Aorta (tissue), 5 donors: ENCODE data around the gene CPA5. TPM values are rescaled to one million over a fixed set of nuclear protein-coding genes. Genes with fewer than 3 reads are reported as not detected.
A peak's percentile ranks its signal among the peaks of the same experiment; 100 is the strongest.
"Not testable (repeated sequence)": the region's sequence is repeated elsewhere in the genome, so short reads cannot be mapped to it uniquely, and the experiment has no call there.

Experiments used
- ATAC-seq: fragments of 200-7000 bp; cut with Tn5 transposase; one replicate; pipeline ENCODE4 v1.9.1; 2022; ENCODE audit warnings: moderate library complexity; ENCODE audit not compliant: low FRiP score
- DNase-seq, 2 donors: peaks; one replicate each; pipeline ENCODE4 v3.0.0-alpha.2; 2020
- H3K27ac ChIP-seq, 2 donors: one replicate each; pipeline ENCODE4 v1.5.1; 2013; ENCODE audit warnings: low read length in 2 of 2, mild to moderate bottlenecking in 2 of 2, moderate library complexity in 2 of 2, control low read depth in 1 of 2, inconsistent platforms in 1 of 2, low read depth in 1 of 2
- H3K27me3 ChIP-seq, 2 donors: one replicate each; pipeline ENCODE4 v1.6.1; 2013; ENCODE audit warnings: control low read depth in 1 of 2, low read length in 1 of 2, mild to moderate bottlenecking in 1 of 2, moderate library complexity in 1 of 2; ENCODE audit not compliant: insufficient read depth in 2 of 2, control insufficient read depth in 1 of 2
- H3K36me3 ChIP-seq, 2 donors: one replicate each; pipeline ENCODE4 v1.6.1; 2013; ENCODE audit warnings: control low read depth in 1 of 2, low read length in 1 of 2, mild to moderate bottlenecking in 1 of 2; ENCODE audit not compliant: insufficient read depth in 2 of 2, control insufficient read depth in 1 of 2
- H3K4me1 ChIP-seq, 2 donors: one replicate each; pipeline ENCODE4 v1.6.1; 2013; ENCODE audit warnings: low read length in 2 of 2, control low read depth in 1 of 2, mild to moderate bottlenecking in 1 of 2, moderate library complexity in 1 of 2; ENCODE audit not compliant: insufficient read depth in 2 of 2, control insufficient read depth in 1 of 2
- H3K4me3 ChIP-seq, 2 donors: one replicate each; pipeline ENCODE4 v1.5.1; 2013; ENCODE audit warnings: low read length in 2 of 2, control low read depth in 1 of 2, mild to moderate bottlenecking in 1 of 2
- H3K9me3 ChIP-seq: one replicate; pipeline ENCODE4 v1.6.1; 2013; ENCODE audit warnings: mild to moderate bottlenecking, low read length; ENCODE audit not compliant: control insufficient read depth
- WGBS, 2 donors: extraction: QIAGEN DNeasy Blood & Tissue Kit; methylation state at CpG; one replicate each; pipeline ENCODE4 v1.1.7; 2013; 5-methylcytosine and 5-hydroxymethylcytosine counted together
- intact Hi-C, 2 donors: fragments of 100-400 bp; cut with DNase I; formaldehyde crosslinking; loops; one replicate each; pipeline versions ENCODE4 v1.14.2 to v1.15.0; 2022
- polyA plus RNA-seq, 2 donors: library from polyadenylated mRNA; stranded (reverse); fragments of 200-250 nt; gene quantifications; one replicate each; pipeline ENCODE4 v1.2.3, GENCODE V29; 2013
- total RNA-seq, 2 donors: library from RNA; stranded (reverse); fragmentation: NEBNext Ultra II Directional; extraction: Animal tissue kit (Norgen Biotek cat#: 25700); gene quantifications; one replicate each; pipeline ENCODE4 v1.2.1, GENCODE V29; 2021
- donor health status: healthy with polysubstance abuse.
- donor health status: Bipolar disorder and iron deficiency.
- donor health status: DM: no; HTN: no; CAD: no.
- donor health status: DM: no; HTN: no; CAD: no.
- donor health status: DM: yes; HTN: yes; CAD: no.

The CPA5 gene
- total and polyA plus RNA-seq, 4 donors, result not detected

GRCh38 chr7:130367836-130368746, 23.5 kb downstream of the CPA5 start:
- Histone ChIP-seq H3K27me3 (no peaks in the 10 kb centered on the region), H3K27ac (no peak overlapping the region), H3K4me1 (no peaks in the 10 kb centered on the region), H3K4me3 (no peak overlapping the region), H3K36me3 (no peaks in the 10 kb centered on the region), H3K9me3 (no peaks in the 10 kb centered on the region)
- no peak for ATAC-seq
- no peak for DNase-seq
- WGBS, 2 donors, result 86 to 93% methylated on average over 19 of the region's 19 CpGs
- intact Hi-C loops, result no loop called here

DNA sequence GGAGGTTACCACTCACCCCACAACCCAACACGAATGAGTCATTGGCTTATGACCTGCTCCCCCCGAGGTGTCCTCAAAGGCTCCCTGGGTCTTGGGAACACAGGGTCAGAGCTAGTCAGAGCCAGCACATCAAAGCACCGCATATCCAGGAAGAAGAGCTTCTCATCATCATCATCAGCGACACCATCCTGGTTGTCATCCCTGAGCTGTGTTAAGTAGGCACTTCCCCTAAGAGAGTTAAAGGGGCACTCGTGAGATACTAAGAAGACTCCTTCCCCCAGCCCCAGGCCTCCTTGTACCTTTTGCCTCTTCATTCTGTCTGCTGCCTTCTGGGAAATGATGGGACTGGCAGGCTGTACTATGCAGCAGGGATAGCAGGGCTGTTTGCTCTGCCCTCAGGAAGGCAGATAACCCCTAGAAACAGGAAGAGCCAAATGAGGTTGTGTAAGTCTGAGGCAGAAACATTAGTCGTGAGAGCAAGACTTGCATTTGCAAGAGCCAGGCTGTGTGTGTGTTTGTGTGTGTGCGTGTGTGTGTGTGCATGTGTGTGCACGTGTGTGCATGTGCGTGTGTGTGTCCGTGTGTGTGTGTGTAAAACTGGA, 24.6 kb downstream of the CPA5 start:
- Histone ChIP-seq H3K4me3 (no peak overlapping the region), H3K4me1 (no peaks in the 10 kb centered on the region), H3K36me3 (no peaks in the 10 kb centered on the region), H3K9me3 (no peaks in the 10 kb centered on the region), H3K27me3 (no peaks in the 10 kb centered on the region), H3K27ac (no peak overlapping the region)
- intact Hi-C loops, result no loop called here
- DNase-seq, result peak in 1 of 2 donors; percentile 71
- WGBS, 2 donors, result 34% methylated on average over 10 of the region's 10 CpGs
- no peak for ATAC-seq

GRCh38 chr7:130369831-130370550, 25.4 kb downstream of the CPA5 start:
- intact Hi-C loops, result no loop called here
- no peaks in the 10 kb centered on the region for H3K4me1 ChIP-seq
- no peaks in the 10 kb centered on the region for H3K36me3 ChIP-seq
- DNase-seq (no peak), ATAC-seq (no peak)
- WGBS, 2 donors, result 15 to 19% methylated on average over 3 of the region's 3 CpGs
- H3K27me3 ChIP-seq, result no peaks in the 10 kb centered on the region
- no peak overlapping the region for H3K4me3 ChIP-seq
- H3K9me3 ChIP-seq, result no peaks in the 10 kb centered on the region
- H3K27ac ChIP-seq, result no peak overlapping the region

DNA sequence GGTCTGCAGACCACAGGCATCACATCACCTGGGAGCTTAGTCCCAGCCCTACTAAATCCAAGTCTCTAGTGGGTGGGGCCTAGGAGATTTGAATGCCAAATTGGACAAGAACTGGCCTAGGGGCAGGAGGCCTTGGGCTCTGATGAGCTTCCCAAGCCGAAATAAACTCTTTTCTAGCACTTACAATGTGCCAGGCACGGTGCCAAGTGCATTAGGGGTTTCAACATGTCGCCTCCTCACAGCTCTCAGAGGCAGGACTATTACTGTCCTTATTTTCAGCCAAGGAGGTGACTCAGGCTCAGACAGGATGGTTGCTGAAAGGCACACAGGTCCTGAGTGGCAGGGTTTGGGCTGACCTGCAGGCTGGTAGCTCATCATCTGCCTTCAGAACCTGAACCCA, 26.4 kb downstream of the CPA5 start:
- H3K36me3 ChIP-seq, result no peaks in the 10 kb centered on the region
- WGBS, 2 donors, result 36 to 44% methylated on average over 3 of the region's 3 CpGs
- DNase-seq (peak; percentile 74 to 88), ATAC-seq (no peak)
- no peaks in the 10 kb centered on the region for H3K9me3 ChIP-seq
- intact Hi-C loops, result no loop called here
- no peaks in the 10 kb centered on the region for H3K27me3 ChIP-seq
- no peak overlapping the region for H3K4me3 ChIP-seq
- peak overlapping the region; percentile 15 to 34 for H3K27ac ChIP-seq
- H3K4me1 ChIP-seq, result no peaks in the 10 kb centered on the region

DNA sequence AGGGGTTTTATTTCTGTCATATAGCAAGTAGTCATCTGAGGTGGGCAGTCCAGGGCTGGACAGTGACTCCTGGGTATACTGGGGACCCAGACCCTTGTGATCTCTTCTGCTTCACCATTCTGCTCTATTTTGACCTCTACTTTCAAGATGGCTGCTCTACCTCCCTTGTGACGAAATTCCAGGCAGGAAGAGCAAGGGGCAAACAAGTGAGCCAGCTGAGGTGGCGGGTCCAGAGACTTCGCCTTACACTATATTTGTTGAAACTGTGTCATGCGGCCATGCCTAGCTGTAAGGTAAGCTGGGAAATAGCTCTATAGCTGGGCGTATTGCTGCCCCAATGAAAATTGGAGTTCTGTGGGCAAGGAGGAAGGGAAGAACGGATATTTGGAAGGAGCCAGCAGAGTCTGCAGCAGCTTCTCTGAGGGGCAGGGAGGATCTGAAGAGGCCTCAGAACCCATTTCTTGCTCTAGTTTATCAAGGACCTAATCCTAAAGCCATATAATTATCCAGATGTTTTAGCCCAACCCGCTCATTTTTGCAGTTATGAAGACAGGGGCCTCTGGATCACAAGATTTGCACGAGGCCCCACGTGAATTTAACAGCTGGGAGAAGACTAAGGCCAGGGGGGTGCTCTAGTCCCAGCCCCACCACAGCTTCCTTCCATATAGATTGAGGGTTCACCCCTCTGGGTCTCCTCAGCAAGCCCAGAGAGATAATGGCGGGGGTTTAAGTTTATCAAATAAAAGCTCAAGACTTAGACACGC, 28.0 kb downstream of the CPA5 start:
- H3K9me3 ChIP-seq, result no peaks in the 10 kb centered on the region
- WGBS, 2 donors, result 74 to 76% methylated on average over 11 of the region's 11 CpGs
- H3K27ac ChIP-seq, result peak overlapping the region; percentile 87 to 100
- DNase-seq (no peak), ATAC-seq (no peak)
- H3K27me3 ChIP-seq, result no peaks in the 10 kb centered on the region
- H3K36me3 ChIP-seq, result no peaks in the 10 kb centered on the region
- intact Hi-C loops, result no loop called here
- H3K4me3 ChIP-seq, result no peak overlapping the region
- no peaks in the 10 kb centered on the region for H3K4me1 ChIP-seq

DNA sequence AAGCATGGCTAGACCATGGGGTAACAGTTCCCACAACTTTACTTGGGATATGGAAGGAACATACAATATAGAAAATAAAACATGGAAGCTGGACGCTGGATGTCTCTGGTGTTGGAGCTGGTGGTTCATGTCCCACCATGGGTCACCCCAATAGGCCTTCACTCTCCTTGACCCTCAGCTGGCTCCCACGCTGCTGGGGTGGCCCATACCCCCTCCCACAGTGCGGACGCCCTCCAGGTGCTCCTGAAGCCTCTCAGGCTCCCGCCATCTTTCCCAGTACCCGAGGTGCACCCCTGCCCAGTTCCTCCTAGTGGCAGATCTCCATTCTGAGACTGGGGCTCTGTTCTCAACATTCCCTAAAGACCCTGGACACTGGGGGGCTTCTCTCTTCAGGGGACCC, 29.9 kb downstream of the CPA5 start:
- H3K4me1 ChIP-seq, result no peaks in the 10 kb centered on the region

GRCh38 chr7:130376461-130376860, 31.8 kb downstream of the CPA5 start:
- intact Hi-C loops, H3K27ac ChIP-seq, H3K36me3 ChIP-seq, H3K9me3 ChIP-seq, H3K4me1 ChIP-seq, ATAC-seq, DNase-seq, H3K4me3 ChIP-seq, H3K27me3 ChIP-seq: not testable (repeated sequence)
- 64 to 97% methylated on average over 1 of the region's 1 CpG for WGBS, 2 donors

More for the DNA sequence above, 29.9 kb downstream of the CPA5 start:
- DNase-seq (no peak), ATAC-seq (no peak)
- Histone ChIP-seq H3K27ac (peak overlapping the region; percentile 95 to 100), H3K4me3 (no peak overlapping the region), H3K27me3 (no peaks in the 10 kb centered on the region), H3K9me3 (no peaks in the 10 kb centered on the region), H3K36me3 (no peaks in the 10 kb centered on the region)
- intact Hi-C loops, result no loop called here
- 96 to 97% methylated on average over 6 of the region's 6 CpGs for WGBS, 2 donors

DNA sequence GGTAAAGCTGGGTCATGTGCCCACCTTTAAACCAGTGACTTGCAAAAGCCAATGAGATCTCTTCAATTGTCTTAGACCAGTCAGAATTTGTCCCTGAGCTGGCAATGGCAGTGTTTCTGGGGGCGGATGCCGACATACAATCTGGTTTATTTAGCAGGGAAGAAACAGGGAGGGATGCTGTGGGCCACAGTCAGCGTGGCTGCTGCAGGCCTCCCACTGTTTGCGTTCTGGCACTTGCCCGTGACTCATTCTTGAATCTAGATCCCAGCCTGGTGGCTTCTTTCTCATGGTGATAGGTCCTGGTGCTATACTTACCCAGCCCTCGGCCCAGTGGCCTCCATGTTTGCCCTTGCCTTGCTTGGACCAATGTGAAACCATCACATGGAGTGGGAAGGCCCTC, 32.6 kb downstream of the CPA5 start:
- H3K9me3 ChIP-seq, result no peaks in the 10 kb centered on the region
- H3K27me3 ChIP-seq, result no peaks in the 10 kb centered on the region
- H3K27ac ChIP-seq, result no peak overlapping the region
- intact Hi-C loops, result no loop called here
- DNase-seq (no peak), ATAC-seq (no peak)
- 83 to 85% methylated on average over 6 of the region's 6 CpGs for WGBS, 2 donors
- no peaks in the 10 kb centered on the region for H3K36me3 ChIP-seq
- no peak overlapping the region for H3K4me3 ChIP-seq
- H3K4me1 ChIP-seq, result no peaks in the 10 kb centered on the region
